ENCODE results near the gene MRAS.

DNA sequence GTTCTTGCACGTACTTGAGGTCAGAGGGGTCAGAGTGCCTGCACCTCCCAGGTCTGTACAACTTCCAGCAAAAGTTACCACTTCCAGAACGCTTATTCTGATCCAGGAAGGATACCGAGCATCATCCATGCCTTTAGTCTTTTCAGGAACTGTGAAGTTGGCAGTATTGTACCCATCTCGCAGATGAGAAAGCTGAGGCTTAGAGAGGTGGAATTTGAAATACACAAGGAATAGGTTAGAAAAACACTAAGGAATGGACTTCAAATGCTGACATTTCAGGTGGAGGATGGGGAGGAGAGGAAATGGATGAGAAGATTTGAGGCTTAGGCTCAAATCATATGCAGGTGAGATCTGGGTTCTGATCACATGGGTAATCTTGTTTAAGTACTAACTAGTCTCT, 97.3 kb downstream of the MRAS start:
- TF ChIP-seq, protein P1, sequence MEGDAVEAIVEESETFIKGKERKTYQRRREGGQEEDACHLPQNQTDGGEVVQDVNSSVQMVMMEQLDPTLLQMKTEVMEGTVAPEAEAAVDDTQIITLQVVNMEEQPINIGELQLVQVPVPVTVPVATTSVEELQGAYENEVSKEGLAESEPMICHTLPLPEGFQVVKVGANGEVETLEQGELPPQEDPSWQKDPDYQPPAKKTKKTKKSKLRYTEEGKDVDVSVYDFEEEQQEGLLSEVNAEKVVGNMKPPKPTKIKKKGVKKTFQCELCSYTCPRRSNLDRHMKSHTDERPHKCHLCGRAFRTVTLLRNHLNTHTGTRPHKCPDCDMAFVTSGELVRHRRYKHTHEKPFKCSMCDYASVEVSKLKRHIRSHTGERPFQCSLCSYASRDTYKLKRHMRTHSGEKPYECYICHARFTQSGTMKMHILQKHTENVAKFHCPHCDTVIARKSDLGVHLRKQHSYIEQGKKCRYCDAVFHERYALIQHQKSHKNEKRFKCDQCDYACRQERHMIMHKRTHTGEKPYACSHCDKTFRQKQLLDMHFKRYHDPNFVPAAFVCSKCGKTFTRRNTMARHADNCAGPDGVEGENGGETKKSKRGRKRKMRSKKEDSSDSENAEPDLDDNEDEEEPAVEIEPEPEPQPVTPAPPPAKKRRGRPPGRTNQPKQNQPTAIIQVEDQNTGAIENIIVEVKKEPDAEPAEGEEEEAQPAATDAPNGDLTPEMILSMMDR (IDR thresholded peaks at IDR 0.05; ENCODE audit: insufficient read depth, low read length, poor library complexity, severe bottlenecking): no peak
- no peak for TF ChIP-seq EZH2phosphoT487 (conservative IDR thresholded peaks at IDR 0.05; ENCODE audit: low read length)

Data from SU-DHL-6 (cell line).